K562 (cell line): ENCODE data around the gene GCSAM. TPM values are rescaled to one million over a fixed set of nuclear protein-coding genes. Genes with fewer than 3 reads are reported as not detected.
A peak's percentile ranks its signal among the peaks of the same experiment; 100 is the strongest.

Experiments used
- ATAC-seq: fragments of 200-7000 bp; cut with Tn5 transposase; 3 replicates; pipeline ENCODE4 v1.9.1; 2020; ENCODE audit warnings: moderate library complexity
- BruUV-seq: library from RNA; stranded (reverse); fragments of 400-500 nt; replicated peaks from 2 replicates; lab custom pipeline; 2021; lab: Mats Ljungman, UMichigan
- CTCF ChIA-PET: fragments of 300-600 bp; formaldehyde crosslinking; extraction: SDS; loops from one replicate; lab custom pipeline; 2021; ENCODE audit warnings: low intra/inter-chr PET ratio; lab: Yijun Ruan, JAX
- POLR2A ChIA-PET: fragments of 300-600, 350-650 bp; sonication (Branson Sonifier 250); formaldehyde crosslinking; extraction: SDS; loops from one replicate; lab custom pipeline; 2021; ENCODE audit warnings: antibody characterized with exemption, inconsistent platforms; lab: Yijun Ruan, JAX
- DNase-seq, 4 experiments: peaks; one replicate each; pipeline versions ENCODE4 v3.0.0 to v3.0.0-alpha.2; 2011 to 2018; ENCODE audit warnings: low spot score in 3 of 4, mixed read lengths in 3 of 4; ENCODE audit errors: extremely low read depth in 1 of 4
- FAIRE-seq: peaks from 2 replicates; lab custom pipeline; 2011; peaks lifted over from hg19 to GRCh38; lab: Jason Lieb, UNC
- H2AFZ ChIP-seq: 2 replicates; pipeline ENCODE4 v1.6.0; 2011; ENCODE audit warnings: low read depth, low read length, control low read depth, inconsistent platforms
- H3K27ac ChIP-seq: fragments of 200-600 bp; 3 replicates; pipeline ENCODE4 v1.8.0; 2011; ENCODE audit warnings: low read depth, mild to moderate bottlenecking, control low read depth, inconsistent platforms, low read length, moderate library complexity, mixed read lengths; ENCODE audit errors: extremely low read depth
- H3K27me3 ChIP-seq, 2 experiments: fragments of 300-600 bp in 1 of 2; 2 replicates in 1 of 2; 3 replicates in 1 of 2; pipeline versions ENCODE4 v1.6.0 to v1.8.0; 2011; ENCODE audit warnings: inconsistent platforms in 2 of 2, low read length in 2 of 2, mild to moderate bottlenecking in 1 of 2, mixed read lengths in 1 of 2, moderate library complexity in 1 of 2; ENCODE audit not compliant: control insufficient read depth in 2 of 2, insufficient read depth in 2 of 2
- H3K36me3 ChIP-seq: fragments of 300-600 bp; 3 replicates; pipeline ENCODE4 v1.8.0; 2011; ENCODE audit warnings: mild to moderate bottlenecking, low read length, inconsistent platforms; ENCODE audit not compliant: control insufficient read depth, insufficient read depth
- H3K4me1 ChIP-seq, 2 experiments: fragments of 200-600 bp in 1 of 2; replicated peaks in 1 of 2; 2 replicates in 1 of 2; 3 replicates in 1 of 2; pipeline versions ENCODE4 v1.5.1 to v1.8.0; 2011; ENCODE audit warnings: inconsistent platforms in 2 of 2, low read length in 2 of 2, mild to moderate bottlenecking in 1 of 2, mixed read lengths in 1 of 2, moderate library complexity in 1 of 2; ENCODE audit not compliant: control insufficient read depth in 2 of 2, insufficient read depth in 2 of 2
- H3K4me2 ChIP-seq: 2 replicates; pipeline ENCODE4 v1.6.1; 2011; ENCODE audit warnings: low read length, control low read depth, inconsistent platforms, mixed read lengths; ENCODE audit not compliant: insufficient read depth
- H3K4me3 ChIP-seq: fragments of 200-600 bp; sonication (generic), shearing (Covaris generic); 2 replicates; pipeline ENCODE4 v1.5.1; 2016; ENCODE audit warnings: control low read depth, inconsistent platforms
- H3K79me2 ChIP-seq: fragments of 200-600 bp; 3 replicates; pipeline ENCODE4 v1.8.0; 2011; ENCODE audit warnings: low read length, inconsistent platforms; ENCODE audit not compliant: control insufficient read depth, insufficient read depth
- H3K9ac ChIP-seq, 2 experiments: 2 replicates each; pipeline versions ENCODE4 v1.6.0 to v1.6.1; 2011; ENCODE audit warnings: low read depth in 2 of 2, low read length in 2 of 2, control low read depth in 1 of 2, inconsistent platforms in 1 of 2, mild to moderate bottlenecking in 1 of 2, mixed read lengths in 1 of 2; ENCODE audit not compliant: insufficient read depth in 1 of 2
- H3K9me1 ChIP-seq: one replicate; pipeline ENCODE4 v1.6.0; 2011; ENCODE audit warnings: inconsistent platforms, mild to moderate bottlenecking, low read length, moderate library complexity; ENCODE audit not compliant: control insufficient read depth, insufficient read depth
- H3K9me3 ChIP-seq: replicated peaks from 2 replicates; pipeline ENCODE4 v1.5.1; 2011; ENCODE audit warnings: low read depth, low read length, inconsistent platforms; ENCODE audit not compliant: control insufficient read depth, insufficient read depth
- H4K20me1 ChIP-seq: replicated peaks from 2 replicates; pipeline ENCODE4 v1.6.1; 2011; ENCODE audit warnings: low read length, inconsistent platforms, mixed read lengths; ENCODE audit not compliant: control insufficient read depth, insufficient read depth
- FOSL1 ChIP-seq: fragments of 200-800 bp; sonication (Bioruptor generic); conservative IDR thresholded peaks from 2 replicates; pipeline ENCODE4 v1.6.1; 2016; ENCODE audit warnings: missing genetic modification characterization, missing compliant biosample characterization
- GABPA ChIP-seq: fragments of 200-800 bp; sonication (Bioruptor generic); conservative IDR thresholded peaks from 2 replicates; pipeline ENCODE4 v1.6.1; 2016; ENCODE audit warnings: low read depth, missing genetic modification characterization, missing compliant biosample characterization
- HNRNPL ChIP-seq: fragments of 200-400 bp; formaldehyde crosslinking; IDR thresholded peaks from 2 replicates; pipeline ENCODE4 v1.6.1; 2017; ENCODE audit warnings: low read depth, mild to moderate bottlenecking, low read length
- JUN ChIP-seq, 2 experiments: sonication (generic) in 1 of 2; formaldehyde crosslinking in 1 of 2; IDR thresholded peaks; 2 replicates each; pipeline versions ENCODE4 v1.6.1 to v1.8.0; 2012 to 2022; ENCODE audit warnings: borderline replicate concordance in 2 of 2, mild to moderate bottlenecking in 2 of 2, improper control_type of control experiment in 1 of 2, low read depth in 1 of 2, low read length in 1 of 2, missing genetic modification reagents in 1 of 2
- POLR2AphosphoS5 ChIP-seq: IDR thresholded peaks from 2 replicates; pipeline ENCODE4 v1.6.1; 2011; ENCODE audit warnings: mild to moderate bottlenecking, low read depth, low read length, moderate library complexity; ENCODE audit not compliant: control insufficient read depth, insufficient read depth
- SETDB1 ChIP-seq: IDR thresholded peaks from one replicate; pipeline ENCODE4 v1.6.1; 2012; ENCODE audit warnings: low read length, control low read depth, inconsistent platforms
- SMAD1 ChIP-seq: fragments of 150-350 bp; IDR thresholded peaks from 2 replicates; pipeline ENCODE4 v1.6.1; 2014; ENCODE audit warnings: low read length, low read depth; ENCODE audit not compliant: partially characterized antibody
- ZC3H11A ChIP-seq: IDR thresholded peaks from 2 replicates; pipeline ENCODE4 v1.6.1; 2012; ENCODE audit warnings: low read depth, low read length, improper control_type of control experiment
- WGBS: fragments of 100-300 bp; shearing (Covaris generic); methylation state at CpG from one replicate; pipeline ENCODE4 v1.1.6; 2016; ENCODE audit warnings: low coverage, mixed read lengths; ENCODE audit not compliant: insufficient coverage; ENCODE audit errors: missing lambda C conversion rate; 5-methylcytosine and 5-hydroxymethylcytosine counted together
- in situ Hi-C: fragments of 300-500 bp; cut with MboI; formaldehyde crosslinking; loops from 4 replicates; pipeline ENCODE4 v1.15.0; 2018; ENCODE audit warnings: inconsistent platforms, mixed read lengths
- intact Hi-C: fragments of 100-400 bp; cut with micrococcal nuclease; formaldehyde crosslinking; loops from 2 replicates; pipeline ENCODE4 v1.14.2; 2022
- polyA plus RNA-seq, 8 experiments: library from polyadenylated mRNA; depleted of rRNA in 4 of 8; stranded (reverse) in 5 of 8; unstranded in 3 of 8; fragments of >200 nt; fragmentation: Nextera tagmentation in 2 of 8; fragmentation: Illumina TruSeq in 1 of 8; extraction: Ambion mirVana in 2 of 8; extraction: Trizol in 1 of 8; gene quantifications; 2 replicates each; pipeline versions ENCODE4 v1.2.1 to v1.2.3, GENCODE V29; 2011 to 2014; ENCODE audit warnings: inconsistent platforms in 1 of 8, missing spikeins in 1 of 8
- total RNA-seq, 7 experiments: library from RNA; depleted of rRNA in 6 of 7; stranded (reverse); fragments of >200 nt in 6 of 7; fragmentation: Illumina TruSeq in 2 of 7; extraction: Trizol in 2 of 7; gene quantifications; 2 replicates each; pipeline versions ENCODE4 v1.2.1 to v1.2.3, GENCODE V29; 2011 to 2021; ENCODE audit warnings: low replicate concordance in 1 of 7
- TF ChIP-seq, protein P1 (sequence below): fragments of 450-650 bp; IDR thresholded peaks from one replicate; pipeline ENCODE4 v1.6.1; 2018; ENCODE audit warnings: mild to moderate bottlenecking, moderate library complexity; ENCODE audit not compliant: partially characterized antibody
- TF ChIP-seq, protein P2 (sequence below): sonication (generic); formaldehyde crosslinking; IDR thresholded peaks from 2 replicates; pipeline ENCODE4 v1.8.1; 2023; ENCODE audit warnings: mild to moderate bottlenecking, missing genetic modification reagents, moderate library complexity
- TF ChIP-seq, protein P3 (sequence below): sonication (generic); formaldehyde crosslinking; IDR thresholded peaks from 2 replicates; pipeline ENCODE4 v1.8.0; 2023; ENCODE audit warnings: missing genetic modification reagents, mild to moderate bottlenecking, borderline replicate concordance
- TF ChIP-seq, protein P4 (sequence below): fragments of 250-450 bp; sonication (Bioruptor Pico); IDR thresholded peaks from 2 replicates; pipeline ENCODE4 v1.4.0; 2020

Gene GCSAM
- total and polyA plus RNA-seq, 9 of the 15 experiments (the other 6 are each of a cell fraction or from before 2014, with no cell fraction given) = 0.10 TPM; not detected in 8

DNA sequence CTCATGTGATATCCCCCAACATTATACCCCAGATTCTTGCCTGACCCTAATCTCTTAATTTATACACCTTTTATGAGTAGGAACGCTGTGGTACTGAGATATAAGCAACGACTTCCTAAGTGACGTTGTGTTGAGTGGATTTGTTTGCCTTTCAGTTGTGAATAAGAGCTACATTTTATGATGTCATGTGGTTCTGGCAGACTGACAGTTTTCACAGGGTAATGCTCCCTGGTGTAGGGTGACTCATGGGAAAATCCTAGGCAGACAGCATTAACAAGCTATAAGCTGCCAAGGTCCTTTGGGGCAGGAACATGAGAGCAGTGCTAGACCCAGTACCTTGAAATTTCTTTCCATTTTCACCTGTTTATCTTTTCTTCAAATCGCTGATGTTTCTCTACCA, 35.7 kb downstream of the GCSAM start:
- no peaks in the 10 kb centered on the region for H4K20me1 ChIP-seq
- ChIA-PET CTCF (no interaction called here), POLR2A (interaction anchor here (0.5 to 0.7 kb wide), 2 partner anchors 9 to 385 kb away, joined by 3 read pairs; no protein-coding TSS in a partner anchor)
- H2AFZ ChIP-seq = no peak overlapping the region
- no peak overlapping the region for H3K27ac ChIP-seq
- FAIRE-seq (no peak), ATAC-seq (peak; percentile 69), DNase-seq (peak; percentile 9 to 28 (median 12))
- H3K36me3 ChIP-seq = no peaks in the 10 kb centered on the region
- in situ Hi-C loops (no loop called here), intact Hi-C loops (no loop called here)
- H3K9me1 ChIP-seq = no peaks in the 10 kb centered on the region
- H3K79me2 ChIP-seq = no peaks in the 10 kb centered on the region
- 3% methylated on average over 4 of the region's 4 CpGs for WGBS
- H3K27me3 ChIP-seq = no peaks in the 10 kb centered on the region
- BruUV-seq = no TSS peak
- no peaks in the 10 kb centered on the region for H3K9me3 ChIP-seq
- H3K4me3 ChIP-seq = no peak overlapping the region
- no peak overlapping the region for H3K9ac ChIP-seq
- H3K4me1 ChIP-seq = no peaks in the 10 kb centered on the region
- H3K4me2 ChIP-seq = no peak overlapping the region
- TF ChIP-seq, protein P1, sequence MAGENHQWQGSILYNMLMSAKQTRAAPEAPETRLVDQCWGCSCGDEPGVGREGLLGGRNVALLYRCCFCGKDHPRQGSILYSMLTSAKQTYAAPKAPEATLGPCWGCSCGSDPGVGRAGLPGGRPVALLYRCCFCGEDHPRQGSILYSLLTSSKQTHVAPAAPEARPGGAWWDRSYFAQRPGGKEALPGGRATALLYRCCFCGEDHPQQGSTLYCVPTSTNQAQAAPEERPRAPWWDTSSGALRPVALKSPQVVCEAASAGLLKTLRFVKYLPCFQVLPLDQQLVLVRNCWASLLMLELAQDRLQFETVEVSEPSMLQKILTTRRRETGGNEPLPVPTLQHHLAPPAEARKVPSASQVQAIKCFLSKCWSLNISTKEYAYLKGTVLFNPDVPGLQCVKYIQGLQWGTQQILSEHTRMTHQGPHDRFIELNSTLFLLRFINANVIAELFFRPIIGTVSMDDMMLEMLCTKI = no peak
- no peak for TF ChIP-seq SETDB1
- TF ChIP-seq, protein P2, sequence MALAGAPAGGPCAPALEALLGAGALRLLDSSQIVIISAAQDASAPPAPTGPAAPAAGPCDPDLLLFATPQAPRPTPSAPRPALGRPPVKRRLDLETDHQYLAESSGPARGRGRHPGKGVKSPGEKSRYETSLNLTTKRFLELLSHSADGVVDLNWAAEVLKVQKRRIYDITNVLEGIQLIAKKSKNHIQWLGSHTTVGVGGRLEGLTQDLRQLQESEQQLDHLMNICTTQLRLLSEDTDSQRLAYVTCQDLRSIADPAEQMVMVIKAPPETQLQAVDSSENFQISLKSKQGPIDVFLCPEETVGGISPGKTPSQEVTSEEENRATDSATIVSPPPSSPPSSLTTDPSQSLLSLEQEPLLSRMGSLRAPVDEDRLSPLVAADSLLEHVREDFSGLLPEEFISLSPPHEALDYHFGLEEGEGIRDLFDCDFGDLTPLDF (CRISPR knock-in tag) = no peak
- TF ChIP-seq GABPA = no peak
- no peak for TF ChIP-seq HNRNPL
- TF ChIP-seq FOSL1 (tag) = peak; percentile 67
- TF ChIP-seq ZC3H11A = no peak
- TF ChIP-seq POLR2AphosphoS5 = no peak
- no peak for TF ChIP-seq SMAD1
- 0 out of 2 replicates have a peak, but pooled peaks have one; percentile 28 for TF ChIP-seq JUN (IDR thresholded peaks at IDR 0.05; ENCODE audit: borderline replicate concordance, low read depth, low read length)
- no peak for TF ChIP-seq JUN (CRISPR knock-in tag; IDR thresholded peaks at IDR 0.05; ENCODE audit: borderline replicate concordance)
- TF ChIP-seq, protein P3, sequence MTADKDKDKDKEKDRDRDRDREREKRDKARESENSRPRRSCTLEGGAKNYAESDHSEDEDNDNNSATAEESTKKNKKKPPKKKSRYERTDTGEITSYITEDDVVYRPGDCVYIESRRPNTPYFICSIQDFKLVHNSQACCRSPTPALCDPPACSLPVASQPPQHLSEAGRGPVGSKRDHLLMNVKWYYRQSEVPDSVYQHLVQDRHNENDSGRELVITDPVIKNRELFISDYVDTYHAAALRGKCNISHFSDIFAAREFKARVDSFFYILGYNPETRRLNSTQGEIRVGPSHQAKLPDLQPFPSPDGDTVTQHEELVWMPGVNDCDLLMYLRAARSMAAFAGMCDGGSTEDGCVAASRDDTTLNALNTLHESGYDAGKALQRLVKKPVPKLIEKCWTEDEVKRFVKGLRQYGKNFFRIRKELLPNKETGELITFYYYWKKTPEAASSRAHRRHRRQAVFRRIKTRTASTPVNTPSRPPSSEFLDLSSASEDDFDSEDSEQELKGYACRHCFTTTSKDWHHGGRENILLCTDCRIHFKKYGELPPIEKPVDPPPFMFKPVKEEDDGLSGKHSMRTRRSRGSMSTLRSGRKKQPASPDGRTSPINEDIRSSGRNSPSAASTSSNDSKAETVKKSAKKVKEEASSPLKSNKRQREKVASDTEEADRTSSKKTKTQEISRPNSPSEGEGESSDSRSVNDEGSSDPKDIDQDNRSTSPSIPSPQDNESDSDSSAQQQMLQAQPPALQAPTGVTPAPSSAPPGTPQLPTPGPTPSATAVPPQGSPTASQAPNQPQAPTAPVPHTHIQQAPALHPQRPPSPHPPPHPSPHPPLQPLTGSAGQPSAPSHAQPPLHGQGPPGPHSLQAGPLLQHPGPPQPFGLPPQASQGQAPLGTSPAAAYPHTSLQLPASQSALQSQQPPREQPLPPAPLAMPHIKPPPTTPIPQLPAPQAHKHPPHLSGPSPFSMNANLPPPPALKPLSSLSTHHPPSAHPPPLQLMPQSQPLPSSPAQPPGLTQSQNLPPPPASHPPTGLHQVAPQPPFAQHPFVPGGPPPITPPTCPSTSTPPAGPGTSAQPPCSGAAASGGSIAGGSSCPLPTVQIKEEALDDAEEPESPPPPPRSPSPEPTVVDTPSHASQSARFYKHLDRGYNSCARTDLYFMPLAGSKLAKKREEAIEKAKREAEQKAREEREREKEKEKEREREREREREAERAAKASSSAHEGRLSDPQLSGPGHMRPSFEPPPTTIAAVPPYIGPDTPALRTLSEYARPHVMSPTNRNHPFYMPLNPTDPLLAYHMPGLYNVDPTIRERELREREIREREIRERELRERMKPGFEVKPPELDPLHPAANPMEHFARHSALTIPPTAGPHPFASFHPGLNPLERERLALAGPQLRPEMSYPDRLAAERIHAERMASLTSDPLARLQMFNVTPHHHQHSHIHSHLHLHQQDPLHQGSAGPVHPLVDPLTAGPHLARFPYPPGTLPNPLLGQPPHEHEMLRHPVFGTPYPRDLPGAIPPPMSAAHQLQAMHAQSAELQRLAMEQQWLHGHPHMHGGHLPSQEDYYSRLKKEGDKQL (CRISPR knock-in tag) = no peak
- TF ChIP-seq, protein P4, sequence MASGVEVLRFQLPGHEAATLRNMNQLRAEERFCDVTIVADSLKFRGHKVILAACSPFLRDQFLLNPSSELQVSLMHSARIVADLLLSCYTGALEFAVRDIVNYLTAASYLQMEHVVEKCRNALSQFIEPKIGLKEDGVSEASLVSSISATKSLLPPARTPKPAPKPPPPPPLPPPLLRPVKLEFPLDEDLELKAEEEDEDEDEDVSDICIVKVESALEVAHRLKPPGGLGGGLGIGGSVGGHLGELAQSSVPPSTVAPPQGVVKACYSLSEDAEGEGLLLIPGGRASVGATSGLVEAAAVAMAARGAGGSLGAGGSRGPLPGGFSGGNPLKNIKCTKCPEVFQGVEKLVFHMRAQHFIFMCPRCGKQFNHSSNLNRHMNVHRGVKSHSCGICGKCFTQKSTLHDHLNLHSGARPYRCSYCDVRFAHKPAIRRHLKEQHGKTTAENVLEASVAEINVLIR (CRISPR knock-in tag) = no peak
